HAP-1 (cell line): Measurements from ENCODE around the gene DGKG.

Source experiments
- DNase-seq, 2 experiments: peaks; one replicate each; pipeline ENCODE4 v3.0.0-alpha.2; 2016 to 2020; ENCODE audit warnings: low spot score in 2 of 2
- H3K27me3 ChIP-seq: fragments of 250-450 bp; sonication (Bioruptor Pico); 2 replicates; pipeline ENCODE4 v1.5.1; 2020; ENCODE audit warnings: low read depth, mild to moderate bottlenecking, moderate library complexity
- H3K36me3 ChIP-seq: fragments of 250-450 bp; sonication (Bioruptor Pico); replicated peaks from 2 replicates; pipeline ENCODE4 v1.5.1; 2020; ENCODE audit warnings: mild to moderate bottlenecking
- H3K4me1 ChIP-seq: fragments of 250-450 bp; sonication (Bioruptor Pico); 2 replicates; pipeline ENCODE4 v1.5.1; 2020; ENCODE audit warnings: mild to moderate bottlenecking
- H3K4me3 ChIP-seq: fragments of 250-450 bp; sonication (Bioruptor Pico); 2 replicates; pipeline ENCODE4 v1.5.1; 2020; ENCODE audit warnings: mild to moderate bottlenecking, moderate library complexity
- H3K9me3 ChIP-seq: fragments of 250-450 bp; sonication (Bioruptor Pico); 2 replicates; pipeline ENCODE4 v1.5.1; 2020; ENCODE audit warnings: mild to moderate bottlenecking, moderate library complexity
- in situ Hi-C: fragments of 300-500 bp; cut with MboI; formaldehyde crosslinking; loops from 3 replicates; pipeline ENCODE4 v1.14.3; 2020; ENCODE audit warnings: low sequenced_read_pairs, inconsistent platforms, mixed read lengths

DGKG gene

DNA sequence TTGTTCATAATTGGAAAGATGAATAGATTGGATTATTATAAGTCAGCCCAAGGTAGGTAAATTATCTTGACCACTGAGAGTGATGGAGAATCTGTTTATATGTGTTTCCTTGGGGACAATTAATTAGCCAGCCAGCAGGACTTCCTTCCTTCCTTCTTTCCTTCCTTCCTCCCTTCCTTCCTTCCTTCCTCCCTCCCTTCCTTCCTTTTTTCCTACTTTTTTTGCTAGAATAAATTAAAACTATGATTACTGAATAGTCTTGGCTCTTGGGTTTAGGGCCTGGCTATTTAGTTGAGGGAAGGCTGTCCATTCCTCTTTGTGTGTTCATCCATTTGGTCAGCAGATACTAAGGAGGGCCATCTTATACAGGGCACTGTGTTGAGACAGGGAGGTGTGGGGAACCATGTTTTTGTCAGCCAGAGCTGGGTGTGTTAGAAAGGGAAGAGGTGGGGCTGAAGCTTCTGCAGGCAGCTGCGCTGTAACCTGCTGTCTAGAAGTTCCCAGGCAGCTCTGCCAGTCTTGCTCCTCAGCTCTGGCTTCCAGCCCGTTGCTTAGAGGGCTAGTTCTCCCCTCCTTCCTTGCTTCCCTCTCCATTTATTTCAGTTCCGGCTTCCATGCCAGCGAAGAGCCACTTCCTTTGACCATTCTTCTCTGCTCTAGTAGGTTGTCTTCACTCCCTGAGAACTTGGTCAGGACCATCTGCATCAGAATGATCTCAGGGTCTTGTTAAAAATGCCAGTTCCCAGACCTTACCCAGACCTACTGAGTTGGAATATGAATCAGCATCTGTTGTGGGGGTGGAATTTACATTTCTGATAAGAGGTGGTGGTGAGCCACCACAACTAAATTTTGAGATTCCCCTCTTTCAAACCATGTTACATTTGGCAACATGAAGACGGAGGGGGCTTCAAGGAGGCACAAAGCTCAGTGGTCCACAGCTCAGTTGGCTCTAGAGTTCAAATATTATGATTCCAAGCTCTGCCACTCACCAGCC is 113.9 kb downstream of the DGKG start:
- no peaks in the 10 kb centered on the region for H3K4me1 ChIP-seq
- no peaks in the 10 kb centered on the region for H3K36me3 ChIP-seq
- no peak for DNase-seq
- 0 out of 2 replicates have a peak, but pooled peaks cover 4% of the 10 kb centered on the region for H3K27me3 ChIP-seq
- H3K9me3 ChIP-seq, result no peaks in the 10 kb centered on the region
- in situ Hi-C loops, result no loop called here
- no peak overlapping the region for H3K4me3 ChIP-seq

DNA sequence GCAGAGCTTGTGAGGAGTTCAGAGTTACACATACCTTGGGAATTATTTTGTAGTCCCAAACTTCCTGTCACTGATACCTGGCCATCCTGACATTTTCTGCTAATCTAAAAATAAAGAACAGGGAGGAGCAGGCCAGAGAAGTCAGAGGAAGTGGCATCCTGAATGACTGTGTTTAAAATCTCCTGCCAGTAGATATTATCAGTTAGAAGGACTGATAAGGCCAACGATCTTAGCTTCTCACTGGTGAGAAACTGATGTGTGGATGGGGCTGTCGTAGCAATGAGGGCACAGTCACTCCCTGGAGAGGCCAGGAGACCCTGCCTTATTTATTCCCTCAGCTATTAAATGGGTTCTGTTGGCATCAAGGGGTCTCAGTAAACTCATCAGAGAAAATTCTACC is 115.1 kb downstream of the DGKG start:
- Histone ChIP-seq H3K4me1 (no peaks in the 10 kb centered on the region), H3K9me3 (no peaks in the 10 kb centered on the region), H3K27me3 (0 out of 2 replicates have a peak, but pooled peaks cover 4% of the 10 kb centered on the region), H3K36me3 (no peaks in the 10 kb centered on the region), H3K4me3 (no peak overlapping the region)
- in situ Hi-C loops, result no loop called here
- no peak for DNase-seq

DNA sequence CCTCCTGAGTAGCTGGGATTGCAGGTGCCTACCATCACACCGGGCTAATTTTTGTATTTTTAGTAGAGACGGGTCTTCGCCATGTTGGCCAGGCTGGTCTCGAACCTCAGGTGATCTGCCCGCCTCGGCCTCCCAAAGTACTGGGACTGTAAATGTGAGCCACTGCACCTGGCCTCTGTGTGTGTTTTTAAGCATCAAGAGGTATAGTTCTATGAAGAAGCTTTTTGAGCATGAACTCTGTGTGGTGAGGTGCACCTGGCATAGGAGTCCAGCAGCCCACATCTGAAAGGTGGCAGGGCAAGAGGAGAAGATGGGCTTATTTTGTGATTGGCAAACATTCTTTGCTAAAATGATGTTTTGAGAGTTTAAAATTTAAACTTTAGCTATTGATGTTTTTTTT is 118.0 kb downstream of the DGKG start:
- in situ Hi-C loops, result no loop called here
- H3K36me3 ChIP-seq, result no peaks in the 10 kb centered on the region
- no peaks in the 10 kb centered on the region for H3K27me3 ChIP-seq
- DNase-seq, result no peak
- no peaks in the 10 kb centered on the region for H3K9me3 ChIP-seq
- H3K4me1 ChIP-seq, result no peaks in the 10 kb centered on the region
- no peak overlapping the region for H3K4me3 ChIP-seq

DNA sequence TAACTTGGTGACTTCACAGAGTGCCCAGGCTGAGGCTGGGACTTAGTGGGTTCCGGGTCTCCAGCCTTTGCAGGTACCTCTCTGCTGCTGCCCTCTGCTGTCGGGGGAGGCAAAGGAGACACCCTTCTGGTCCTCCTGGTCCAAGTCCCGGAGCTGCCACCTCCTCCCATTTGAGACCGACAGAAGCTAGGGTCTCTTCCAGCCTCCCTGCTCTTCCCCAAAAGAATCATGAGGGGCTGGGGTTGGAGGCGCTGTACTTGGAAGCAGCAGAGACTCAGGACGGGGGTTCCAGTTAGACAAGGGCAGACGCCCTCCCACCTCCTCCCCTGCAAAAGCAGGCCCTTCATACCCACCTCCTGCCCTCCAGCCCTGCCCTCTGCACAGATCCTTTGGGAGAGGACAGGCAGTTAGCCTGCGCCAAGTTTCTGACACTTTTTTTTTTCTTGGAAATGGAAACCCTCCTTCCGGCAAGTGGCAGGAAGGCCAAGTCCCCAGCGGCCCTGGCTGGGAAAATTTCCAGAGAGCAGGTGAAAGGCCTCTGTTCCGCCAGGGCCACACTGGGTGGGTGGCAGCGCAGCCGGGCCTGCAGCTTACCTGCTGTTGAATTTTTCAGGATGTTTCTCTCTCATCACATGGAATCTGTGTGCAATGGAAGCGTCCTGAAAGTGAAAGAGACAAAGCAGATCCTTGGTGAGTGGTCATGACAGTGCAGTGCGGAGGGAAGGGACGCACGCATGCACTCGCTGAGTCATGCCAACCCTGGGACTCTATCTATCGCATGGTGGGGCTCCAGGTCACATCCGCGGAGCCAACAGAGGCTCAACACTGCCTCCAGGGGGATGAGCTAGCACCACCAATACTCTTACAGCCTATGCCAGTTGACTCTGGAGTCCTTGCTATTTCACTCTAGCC is 119.9 kb downstream of the DGKG start:
- H3K4me3 ChIP-seq, result no peak overlapping the region
- no peaks in the 10 kb centered on the region for H3K36me3 ChIP-seq
- DNase-seq, result peak in 1 of 2 experiments; percentile 65
- no peaks in the 10 kb centered on the region for H3K9me3 ChIP-seq
- H3K27me3 ChIP-seq, result no peaks in the 10 kb centered on the region
- in situ Hi-C loops, result no loop called here
- H3K4me1 ChIP-seq, result no peaks in the 10 kb centered on the region

DNA sequence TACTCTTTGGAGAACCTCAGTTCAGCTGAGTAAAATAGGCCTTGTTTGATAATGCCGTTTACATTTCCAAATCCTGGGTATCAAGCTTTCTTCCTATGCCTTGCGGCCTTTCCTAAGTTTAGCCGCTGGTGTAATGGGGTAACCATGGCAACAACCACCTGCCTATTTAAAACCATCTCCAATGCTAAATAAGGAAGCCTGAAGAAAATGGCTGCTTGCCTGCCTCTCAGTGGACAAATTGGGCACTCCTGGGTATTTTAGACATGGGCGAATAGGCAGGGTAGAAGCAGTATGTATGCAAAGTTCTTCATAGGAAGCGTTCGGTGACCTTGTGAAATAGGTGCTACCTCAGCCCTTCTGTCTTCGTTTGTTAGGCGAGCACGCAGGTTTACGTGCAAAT is 122.7 kb downstream of the DGKG start:
- in situ Hi-C loops, result no loop called here
- Histone ChIP-seq H3K27me3 (no peaks in the 10 kb centered on the region; the same call in 1 of the 2 replicates), H3K4me1 (no peaks in the 10 kb centered on the region), H3K4me3 (no peak overlapping the region), H3K36me3 (no peaks in the 10 kb centered on the region), H3K9me3 (no peaks in the 10 kb centered on the region)
- peak in 1 of 2 experiments; percentile 14 for DNase-seq

DNA sequence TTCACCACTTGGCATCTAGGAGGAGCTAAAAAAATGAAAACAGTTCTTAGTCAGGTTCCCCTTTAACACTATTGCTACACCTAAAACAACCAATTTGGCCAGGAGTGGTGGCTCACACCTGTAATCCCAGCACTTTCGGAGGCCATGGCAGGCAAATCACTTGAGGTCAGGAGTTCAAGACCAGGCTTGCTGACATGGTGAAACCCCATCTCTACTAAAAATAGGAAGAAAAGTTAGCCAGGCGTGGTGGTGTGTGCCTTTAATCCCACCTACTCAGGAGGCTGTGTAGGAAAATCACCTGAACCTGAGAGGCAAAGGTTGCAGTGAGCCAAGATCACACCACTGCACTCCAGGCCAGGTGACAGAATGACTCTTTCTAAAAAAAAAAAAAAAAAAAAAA is 124.1 kb downstream of the DGKG start:
- H3K36me3 ChIP-seq, result no peaks in the 10 kb centered on the region
- no peaks in the 10 kb centered on the region for H3K4me1 ChIP-seq
- in situ Hi-C loops, result no loop called here
- no peaks in the 10 kb centered on the region; the same call in 1 of the 2 replicates for H3K27me3 ChIP-seq
- no peak overlapping the region for H3K4me3 ChIP-seq
- no peak for DNase-seq
- H3K9me3 ChIP-seq, result no peaks in the 10 kb centered on the region

DNA sequence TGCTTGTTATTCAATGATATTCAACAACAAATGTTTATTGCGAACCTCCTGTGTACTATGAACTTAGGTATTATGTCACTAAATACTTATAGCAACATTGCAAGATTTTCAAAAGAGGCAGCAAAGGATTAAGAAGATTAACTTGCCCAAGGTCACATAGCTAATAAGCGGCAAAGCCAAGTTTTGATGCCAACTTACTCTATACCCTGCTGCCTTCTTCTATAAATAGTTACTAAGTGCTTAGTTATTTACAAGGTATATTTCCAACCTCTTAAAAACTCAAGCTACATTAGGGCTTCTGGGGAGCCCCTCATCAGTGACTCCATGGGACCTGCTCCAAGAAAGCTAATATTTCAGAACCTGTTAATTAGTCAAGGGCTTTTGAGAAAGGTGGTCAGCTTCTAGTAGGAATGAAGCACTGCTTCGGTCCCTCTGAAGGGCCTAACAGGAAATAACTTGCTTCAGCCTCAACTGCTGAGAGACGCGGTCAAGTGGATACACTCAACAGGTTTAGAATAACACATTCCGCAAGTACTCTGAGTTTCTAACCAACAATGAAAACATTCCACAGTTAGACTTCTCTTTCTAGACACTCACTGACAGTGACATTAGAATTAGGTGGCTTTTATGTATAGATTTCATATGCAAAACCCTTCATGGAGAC is 125.5 kb downstream of the DGKG start:
- in situ Hi-C loops, result no loop called here
- H3K4me1 ChIP-seq, result no peaks in the 10 kb centered on the region
- no peaks in the 10 kb centered on the region for H3K9me3 ChIP-seq
- no peak overlapping the region for H3K4me3 ChIP-seq
- H3K27me3 ChIP-seq, result no peaks in the 10 kb centered on the region; the same call in 1 of the 2 replicates
- DNase-seq, result no peak
- H3K36me3 ChIP-seq, result no peaks in the 10 kb centered on the region

DNA sequence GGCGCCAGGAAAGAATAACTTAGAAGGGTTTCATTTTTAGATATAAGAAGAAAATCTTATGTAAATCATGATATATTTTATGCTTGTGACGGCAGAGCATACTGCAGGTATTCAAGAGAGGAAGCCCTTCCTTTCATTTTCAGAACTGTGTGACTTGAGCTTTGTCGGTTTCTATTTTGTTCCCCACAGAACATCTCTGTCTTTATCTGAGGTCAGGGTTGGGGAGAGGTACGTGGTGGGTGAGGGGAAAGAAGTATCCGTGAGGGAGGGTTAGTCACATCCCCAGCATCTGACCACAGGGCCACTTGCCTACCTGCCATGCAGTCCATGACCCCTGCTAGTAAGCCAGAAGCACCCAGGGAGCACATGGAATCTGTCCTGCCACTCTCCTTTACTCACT is 126.5 kb downstream of the DGKG start:
- H3K9me3 ChIP-seq, result no peaks in the 10 kb centered on the region
- no peak overlapping the region for H3K4me3 ChIP-seq
- in situ Hi-C loops, result no loop called here
- no peak for DNase-seq
- no peaks in the 10 kb centered on the region for H3K36me3 ChIP-seq
- no peaks in the 10 kb centered on the region; the same call in 1 of the 2 replicates for H3K27me3 ChIP-seq
- no peaks in the 10 kb centered on the region for H3K4me1 ChIP-seq

DNA sequence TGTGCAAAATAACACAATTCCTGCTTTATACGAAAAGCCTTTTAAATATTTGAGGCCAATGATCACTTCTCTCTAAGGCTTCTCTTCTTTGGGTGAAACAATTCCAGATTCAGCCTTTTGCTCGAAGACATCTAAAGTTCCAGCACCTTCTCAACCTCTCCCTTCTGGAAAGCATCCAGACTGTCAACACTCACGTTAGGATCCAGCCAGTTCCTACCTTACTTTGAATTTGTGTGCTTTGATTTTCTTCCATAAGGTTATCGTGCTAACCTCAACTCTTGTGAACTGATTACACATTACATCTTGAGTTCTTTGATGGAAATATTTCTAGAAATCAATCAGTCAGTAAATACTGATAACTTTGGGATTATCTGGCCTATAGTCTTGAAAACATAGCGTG is 127.9 kb downstream of the DGKG start:
- Histone ChIP-seq H3K9me3 (no peaks in the 10 kb centered on the region), H3K36me3 (no peaks in the 10 kb centered on the region), H3K4me1 (no peaks in the 10 kb centered on the region), H3K27me3 (no peaks in the 10 kb centered on the region; the same call in 1 of the 2 replicates), H3K4me3 (no peak overlapping the region)
- in situ Hi-C loops, result no loop called here
- no peak for DNase-seq

DNA sequence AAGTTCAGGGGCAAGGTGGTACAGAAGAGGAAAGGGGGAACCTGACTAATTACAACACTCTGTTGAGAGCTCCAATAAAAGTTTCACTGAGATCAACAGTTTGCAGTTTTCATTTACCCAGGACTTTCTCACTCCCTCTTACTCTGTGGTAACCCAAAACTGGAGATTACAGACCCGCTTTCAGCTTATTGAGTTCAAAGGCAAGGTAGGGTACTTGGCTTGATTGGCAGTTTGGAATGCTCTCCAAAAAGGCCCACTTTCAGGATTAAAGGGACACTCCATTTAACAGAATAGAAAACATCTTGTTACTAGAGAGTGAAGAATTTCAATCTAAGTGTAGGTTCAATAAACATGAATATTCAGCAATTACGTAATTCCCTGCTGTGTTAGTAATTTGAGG is 135.6 kb downstream of the DGKG start:
- DNase-seq, result no peak
- H3K9me3 ChIP-seq, result no peaks in the 10 kb centered on the region
- no peaks in the 10 kb centered on the region for H3K4me1 ChIP-seq
- H3K36me3 ChIP-seq, result no peaks in the 10 kb centered on the region
- in situ Hi-C loops, result no loop called here
- H3K27me3 ChIP-seq, result peaks cover 20% of the 10 kb centered on the region
- no peak overlapping the region for H3K4me3 ChIP-seq

DNA sequence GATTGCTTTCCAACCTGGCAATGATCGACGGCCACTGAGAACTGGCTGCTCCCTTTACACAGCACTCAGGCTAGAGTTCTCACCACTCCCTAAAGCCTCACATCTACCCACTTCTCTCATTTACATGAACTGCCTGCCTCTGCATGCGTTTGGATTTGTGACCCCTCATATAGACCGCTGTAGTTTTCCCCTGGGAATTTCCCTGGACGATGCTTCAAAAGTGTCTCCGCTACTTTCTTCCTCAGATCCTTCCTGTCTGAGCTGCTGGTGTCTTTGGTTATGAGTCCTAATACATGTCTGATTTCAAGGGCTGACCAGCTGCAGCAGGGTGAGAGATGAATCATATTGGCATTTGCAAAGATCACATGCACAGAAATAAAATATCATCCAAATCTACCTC is 136.4 kb downstream of the DGKG start:
- Histone ChIP-seq H3K36me3 (no peaks in the 10 kb centered on the region), H3K9me3 (no peaks in the 10 kb centered on the region), H3K27me3 (peaks cover 20% of the 10 kb centered on the region), H3K4me3 (no peak overlapping the region), H3K4me1 (no peaks in the 10 kb centered on the region)
- DNase-seq, result no peak
- in situ Hi-C loops, result no loop called here

DNA sequence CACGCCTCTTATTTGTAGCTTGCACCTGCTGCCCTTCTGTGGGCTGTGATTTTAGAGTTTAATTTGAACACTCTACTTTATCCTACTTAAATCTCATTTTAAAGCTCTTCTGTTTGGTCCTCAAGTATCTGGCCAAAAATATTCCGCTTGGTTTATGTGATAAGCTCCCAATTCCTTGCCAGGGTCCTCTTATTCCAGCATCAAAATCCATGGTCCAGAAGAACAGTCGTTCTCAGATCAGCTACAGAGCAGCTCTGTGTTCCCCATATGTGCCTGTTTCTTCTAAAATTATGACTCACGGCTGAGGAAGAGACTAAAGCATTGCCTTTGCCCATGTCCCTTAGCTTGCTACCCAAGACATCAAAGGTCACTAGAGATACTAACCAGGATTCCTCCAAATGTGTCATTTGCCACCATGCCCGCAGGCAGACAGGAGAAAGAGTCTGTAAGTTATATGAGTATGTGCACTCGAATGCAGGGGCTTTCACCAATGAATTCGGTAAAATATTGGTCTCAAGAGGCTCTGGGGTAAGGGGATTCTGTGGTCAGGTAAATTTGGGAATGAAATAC is 137.9 kb downstream of the DGKG start:
- Histone ChIP-seq H3K36me3 (no peaks in the 10 kb centered on the region), H3K4me3 (no peak overlapping the region), H3K9me3 (no peaks in the 10 kb centered on the region), H3K27me3 (peaks cover 20% of the 10 kb centered on the region), H3K4me1 (no peaks in the 10 kb centered on the region)
- no peak for DNase-seq
- in situ Hi-C loops, result no loop called here

DNA sequence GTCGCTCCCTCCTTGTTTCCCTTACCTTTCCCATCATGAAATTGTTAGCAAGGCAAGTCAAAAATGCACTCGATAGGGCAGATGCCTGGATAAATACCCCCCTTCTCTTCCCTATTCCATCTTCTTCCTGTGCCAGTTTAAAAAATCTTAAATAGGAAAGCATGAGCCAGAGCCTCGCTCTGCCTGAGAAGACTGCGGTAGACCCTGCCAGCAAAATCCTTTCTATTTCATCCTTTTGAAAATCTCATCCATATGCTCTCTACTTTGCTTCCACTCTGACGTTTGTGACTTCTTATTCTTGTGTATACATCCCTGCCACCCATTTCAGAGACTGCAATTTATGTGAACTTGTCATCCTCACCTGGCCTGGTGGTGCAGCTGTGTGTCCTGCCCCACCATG is 138.6 kb downstream of the DGKG start:
- no peak for DNase-seq
- H3K4me3 ChIP-seq, result no peak overlapping the region
- peaks cover 20% of the 10 kb centered on the region for H3K27me3 ChIP-seq
- H3K36me3 ChIP-seq, result no peaks in the 10 kb centered on the region
- no peaks in the 10 kb centered on the region for H3K4me1 ChIP-seq
- no peaks in the 10 kb centered on the region for H3K9me3 ChIP-seq
- in situ Hi-C loops, result no loop called here
